Keratinocyte (primary cell): ENCODE results near the gene KLF3.

Source experiments
- EZH2 ChIP-seq: IDR thresholded peaks from one replicate; pipeline ENCODE4 v1.6.1; 2012; ENCODE audit warnings: inconsistent platforms, mild to moderate bottlenecking, low read length, moderate library complexity
- TF ChIP-seq, protein P1 (sequence below), 3 experiments: IDR thresholded peaks in 1 of 3; conservative IDR thresholded peaks in 1 of 3; optimal IDR thresholded peaks in 1 of 3; 2 replicates in 2 of 3; 3 replicates in 1 of 3; pipeline versions ENCODE3 to v1.5.1; 2011; ENCODE audit warnings: low read length in 3 of 3, mild to moderate bottlenecking in 3 of 3, moderate library complexity in 2 of 3, control low read depth in 1 of 3, inconsistent platforms in 1 of 3; ENCODE audit not compliant: insufficient read depth in 2 of 3; ENCODE audit errors: extremely low read depth in 1 of 3

DNA sequence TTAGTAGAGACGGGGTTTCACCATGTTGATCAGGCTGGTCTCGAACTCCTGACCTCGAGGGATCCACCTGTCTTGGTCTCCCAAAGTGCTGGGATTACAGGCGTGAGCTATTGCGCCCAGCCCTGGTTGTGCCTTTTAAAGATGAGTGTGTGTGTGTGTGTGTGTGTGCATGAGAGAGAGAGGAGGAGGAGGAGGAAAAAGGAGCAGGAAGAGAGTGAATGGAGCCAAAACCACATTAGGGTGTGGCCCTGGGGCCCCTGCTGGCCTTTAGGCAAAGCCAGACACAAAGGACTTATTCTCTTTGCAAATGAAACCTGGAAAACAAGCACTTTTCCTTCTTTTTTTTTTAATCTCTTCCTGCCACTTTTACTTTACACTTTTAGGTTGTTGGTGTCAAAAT, 48.2 kb upstream of the KLF3 start:
- TF ChIP-seq, protein P1, sequence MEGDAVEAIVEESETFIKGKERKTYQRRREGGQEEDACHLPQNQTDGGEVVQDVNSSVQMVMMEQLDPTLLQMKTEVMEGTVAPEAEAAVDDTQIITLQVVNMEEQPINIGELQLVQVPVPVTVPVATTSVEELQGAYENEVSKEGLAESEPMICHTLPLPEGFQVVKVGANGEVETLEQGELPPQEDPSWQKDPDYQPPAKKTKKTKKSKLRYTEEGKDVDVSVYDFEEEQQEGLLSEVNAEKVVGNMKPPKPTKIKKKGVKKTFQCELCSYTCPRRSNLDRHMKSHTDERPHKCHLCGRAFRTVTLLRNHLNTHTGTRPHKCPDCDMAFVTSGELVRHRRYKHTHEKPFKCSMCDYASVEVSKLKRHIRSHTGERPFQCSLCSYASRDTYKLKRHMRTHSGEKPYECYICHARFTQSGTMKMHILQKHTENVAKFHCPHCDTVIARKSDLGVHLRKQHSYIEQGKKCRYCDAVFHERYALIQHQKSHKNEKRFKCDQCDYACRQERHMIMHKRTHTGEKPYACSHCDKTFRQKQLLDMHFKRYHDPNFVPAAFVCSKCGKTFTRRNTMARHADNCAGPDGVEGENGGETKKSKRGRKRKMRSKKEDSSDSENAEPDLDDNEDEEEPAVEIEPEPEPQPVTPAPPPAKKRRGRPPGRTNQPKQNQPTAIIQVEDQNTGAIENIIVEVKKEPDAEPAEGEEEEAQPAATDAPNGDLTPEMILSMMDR (optimal IDR thresholded peaks at IDR 0.05 in 1 of 3, IDR thresholded peaks at IDR 0.05 in 1 of 3, conservative IDR thresholded peaks at IDR 0.05 in 1 of 3; ENCODE audit: extremely low read depth in 1 of 3, insufficient read depth in 2 of 3, low read length in 3 of 3), result no peak
- no peak for TF ChIP-seq EZH2
